WTC11 (cell line): ENCODE measurements around the gene MGMT. TPM values are rescaled to one million over a fixed set of nuclear protein-coding genes. Genes with fewer than 3 reads are reported as not detected.

Experiments
- ATAC-seq: fragments of 200-7000 bp; cut with Tn5 transposase; 2 replicates; pipeline ENCODE4 v1.10.0; 2021; ENCODE audit warnings: mild to moderate bottlenecking, moderate library complexity
- CTCF ChIA-PET: fragments of 300-600 bp; sonication (Branson Sonifier 250); formaldehyde crosslinking; loops from one replicate; lab custom pipeline; 2021; ENCODE audit warnings: antibody characterized with exemption; lab: Charles Lee
- POLR2A ChIA-PET: fragments of 350-600 bp; sonication (Branson Sonifier 250); formaldehyde crosslinking; loops from one replicate; lab custom pipeline; 2021; ENCODE audit warnings: antibody characterized with exemption; lab: Charles Lee
- DNase-seq: peaks from one replicate; pipeline ENCODE4 v3.0.0; 2021; ENCODE audit warnings: low spot score
- H3K27ac Mint-ChIP-seq: 2 replicates; pipeline ENCODE4 v1.8.0; 2021; ENCODE audit warnings: mixed read lengths
- H3K27me3 Mint-ChIP-seq: 2 replicates; pipeline ENCODE4 v1.8.0; 2021; ENCODE audit warnings: low read depth, mild to moderate bottlenecking, moderate library complexity, mixed read lengths
- H3K36me3 Mint-ChIP-seq: 2 replicates; pipeline ENCODE4 v1.8.0; 2021; ENCODE audit warnings: mixed read lengths
- H3K4me1 Mint-ChIP-seq: 2 replicates; pipeline ENCODE4 v1.8.0; 2022; ENCODE audit warnings: mixed read lengths
- H3K4me3 Mint-ChIP-seq: 2 replicates; pipeline ENCODE4 v1.8.0; 2021; ENCODE audit warnings: mild to moderate bottlenecking, moderate library complexity, mixed read lengths
- H3K9me3 Mint-ChIP-seq: 2 replicates; pipeline ENCODE4 v1.8.0; 2021; ENCODE audit warnings: mixed read lengths
- CREM ChIP-seq: sonication (generic); formaldehyde crosslinking; IDR thresholded peaks from 2 replicates; pipeline ENCODE4 v1.8.1; 2022; ENCODE audit warnings: mild to moderate bottlenecking, missing genetic modification reagents, moderate library complexity
- ELF4 ChIP-seq: sonication (generic); formaldehyde crosslinking; IDR thresholded peaks from 2 replicates; pipeline ENCODE4 v1.8.1; 2022; ENCODE audit warnings: low read depth, mild to moderate bottlenecking, moderate library complexity, missing genetic modification reagents
- ETV6 ChIP-seq: sonication (generic); formaldehyde crosslinking; IDR thresholded peaks from 2 replicates; pipeline ENCODE4 v1.8.1; 2022; ENCODE audit warnings: mild to moderate bottlenecking, missing genetic modification reagents
- GRHL2 ChIP-seq: fragments of 250-450 bp; sonication (Bioruptor Pico); IDR thresholded peaks from 2 replicates; pipeline ENCODE4 v1.8.0; 2022; ENCODE audit warnings: mild to moderate bottlenecking, moderate library complexity; ENCODE audit not compliant: insufficient replicate concordance, severe bottlenecking
- HMGA2 ChIP-seq: fragments of 250-450 bp; sonication (Bioruptor Pico); IDR thresholded peaks from 2 replicates; pipeline ENCODE4 v1.4.0; 2021; ENCODE audit warnings: mild to moderate bottlenecking, moderate library complexity
- NFYB ChIP-seq: sonication (generic); formaldehyde crosslinking; conservative IDR thresholded peaks from 2 replicates; pipeline ENCODE4 v1.8.0; 2022; ENCODE audit warnings: low read depth, missing genetic modification reagents
- NR1H2 ChIP-seq: sonication (generic); formaldehyde crosslinking; IDR thresholded peaks from 2 replicates; pipeline ENCODE4 v1.9.0; 2021; ENCODE audit warnings: mild to moderate bottlenecking, moderate library complexity, missing genetic modification reagents
- SMAD4 ChIP-seq: sonication (generic); formaldehyde crosslinking; IDR thresholded peaks from 2 replicates; pipeline ENCODE4 v1.8.0; 2022; ENCODE audit warnings: mild to moderate bottlenecking, missing genetic modification reagents
- ZNF138 ChIP-seq: sonication (generic); formaldehyde crosslinking; conservative IDR thresholded peaks from 2 replicates; pipeline ENCODE4 v1.8.1; 2022; ENCODE audit warnings: mild to moderate bottlenecking, moderate library complexity, missing genetic modification reagents
- ZNF317 ChIP-seq: sonication (generic); formaldehyde crosslinking; IDR thresholded peaks from 2 replicates; pipeline ENCODE4 v1.8.1; 2023; ENCODE audit warnings: low read depth, mild to moderate bottlenecking, moderate library complexity, missing genetic modification reagents, borderline replicate concordance
- ZNF396 ChIP-seq: fragments of 250-450 bp; sonication (Bioruptor Pico); IDR thresholded peaks from 2 replicates; pipeline ENCODE4 v1.8.0; 2021; ENCODE audit warnings: mild to moderate bottlenecking, moderate library complexity, borderline replicate concordance
- ZNF416 ChIP-seq: fragments of 250-450 bp; sonication (Bioruptor Pico); IDR thresholded peaks from 2 replicates; pipeline ENCODE4 v1.9.0; 2021; ENCODE audit warnings: mild to moderate bottlenecking, inconsistent platforms
- total RNA-seq: library from RNA; stranded (reverse); gene quantifications from 3 replicates; pipeline ENCODE4 v1.2.3, GENCODE V29; 2021
- TF ChIP-seq, protein P1 (sequence below): sonication (generic); formaldehyde crosslinking; IDR thresholded peaks from 2 replicates; pipeline ENCODE4 v1.8.1; 2022; ENCODE audit warnings: mild to moderate bottlenecking, missing genetic modification reagents, moderate library complexity, borderline replicate concordance
- TF ChIP-seq, protein P2 (sequence below): sonication (generic); formaldehyde crosslinking; IDR thresholded peaks from 2 replicates; pipeline ENCODE4 v1.8.0; 2023; ENCODE audit warnings: missing genetic modification reagents
- TF ChIP-seq, protein P3 (sequence below): fragments of 250-450 bp; sonication (Bioruptor Pico); IDR thresholded peaks from 2 replicates; pipeline ENCODE4 v1.9.0; 2021; ENCODE audit warnings: mild to moderate bottlenecking
- TF ChIP-seq, protein P4 (sequence below): sonication (generic); formaldehyde crosslinking; IDR thresholded peaks from 2 replicates; pipeline ENCODE4 v1.8.1; 2023; ENCODE audit warnings: mild to moderate bottlenecking, missing genetic modification reagents, borderline replicate concordance
- TF ChIP-seq, protein P5 (sequence below): sonication (generic); formaldehyde crosslinking; IDR thresholded peaks from 2 replicates; pipeline ENCODE4 v1.8.0; 2023; ENCODE audit warnings: mild to moderate bottlenecking, missing genetic modification reagents
- TF ChIP-seq, protein P6 (sequence below): sonication (generic); formaldehyde crosslinking; IDR thresholded peaks from 2 replicates; pipeline ENCODE4 v1.8.0; 2022; ENCODE audit warnings: mild to moderate bottlenecking, missing genetic modification reagents

Gene MGMT
- total RNA-seq, 1 experiment from 2014 or later, result 11.8 TPM

DNA sequence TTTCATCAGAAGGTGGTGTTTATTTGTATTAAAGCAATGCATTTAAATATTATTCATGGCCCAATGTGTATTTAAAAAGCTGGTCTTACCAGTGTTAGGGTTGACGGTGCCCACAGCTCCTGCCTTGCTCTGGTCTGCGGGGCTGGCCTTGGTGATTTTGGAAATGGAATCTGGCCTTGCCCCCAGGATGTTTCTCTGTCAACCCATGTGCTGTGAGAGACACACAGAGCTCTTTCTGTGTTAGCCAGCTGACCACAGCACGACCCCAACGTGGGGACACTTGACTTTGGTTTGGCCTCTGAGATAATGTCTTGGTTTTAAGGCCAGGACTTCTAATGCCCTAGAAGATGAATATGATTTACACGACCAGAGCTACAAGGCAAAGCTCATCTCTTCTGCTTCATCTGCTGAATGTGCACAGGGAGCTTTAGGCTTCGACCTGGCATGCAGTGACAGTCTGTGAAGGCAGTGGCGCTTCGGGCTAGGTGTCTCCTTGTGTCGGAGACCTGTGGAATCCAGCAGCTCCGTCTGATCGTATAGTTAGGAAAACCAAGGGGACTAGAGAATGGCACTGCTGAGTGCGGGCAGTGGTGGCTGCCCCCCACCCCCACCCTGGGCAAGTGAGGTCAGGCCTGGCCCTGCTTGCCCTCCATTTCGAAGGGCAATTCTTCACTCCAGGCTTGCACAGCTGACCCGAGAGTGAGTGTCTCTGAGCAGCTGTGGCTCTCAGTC, 250.9 kb downstream of the MGMT start:
- Mint-ChIP-seq H3K4me3 (no peak overlapping the region), H3K27me3 (no peaks in the 10 kb centered on the region), H3K9me3 (peaks cover 10% of the 10 kb centered on the region), H3K36me3 (peaks cover 8% of the 10 kb centered on the region; the same call in 1 of the 2 replicates), H3K4me1 (peaks cover 21% of the 10 kb centered on the region), H3K27ac (no peak overlapping the region)
- ChIA-PET CTCF (interaction anchor here (1.1 kb wide), 1 partner anchor 12 kb away, joined by 3 read pairs; no protein-coding TSS in a partner anchor), POLR2A (no interaction called here)
- ATAC-seq (no peak), DNase-seq (no peak)
- no peak for TF ChIP-seq GRHL2 (CRISPR knock-in tag)
- TF ChIP-seq, protein P1, sequence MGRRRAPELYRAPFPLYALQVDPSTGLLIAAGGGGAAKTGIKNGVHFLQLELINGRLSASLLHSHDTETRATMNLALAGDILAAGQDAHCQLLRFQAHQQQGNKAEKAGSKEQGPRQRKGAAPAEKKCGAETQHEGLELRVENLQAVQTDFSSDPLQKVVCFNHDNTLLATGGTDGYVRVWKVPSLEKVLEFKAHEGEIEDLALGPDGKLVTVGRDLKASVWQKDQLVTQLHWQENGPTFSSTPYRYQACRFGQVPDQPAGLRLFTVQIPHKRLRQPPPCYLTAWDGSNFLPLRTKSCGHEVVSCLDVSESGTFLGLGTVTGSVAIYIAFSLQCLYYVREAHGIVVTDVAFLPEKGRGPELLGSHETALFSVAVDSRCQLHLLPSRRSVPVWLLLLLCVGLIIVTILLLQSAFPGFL (CRISPR knock-in tag), result no peak
- TF ChIP-seq ZNF138 (CRISPR knock-in tag), result no peak
- TF ChIP-seq, protein P2, sequence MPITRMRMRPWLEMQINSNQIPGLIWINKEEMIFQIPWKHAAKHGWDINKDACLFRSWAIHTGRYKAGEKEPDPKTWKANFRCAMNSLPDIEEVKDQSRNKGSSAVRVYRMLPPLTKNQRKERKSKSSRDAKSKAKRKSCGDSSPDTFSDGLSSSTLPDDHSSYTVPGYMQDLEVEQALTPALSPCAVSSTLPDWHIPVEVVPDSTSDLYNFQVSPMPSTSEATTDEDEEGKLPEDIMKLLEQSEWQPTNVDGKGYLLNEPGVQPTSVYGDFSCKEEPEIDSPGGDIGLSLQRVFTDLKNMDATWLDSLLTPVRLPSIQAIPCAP, result no peak

DNA sequence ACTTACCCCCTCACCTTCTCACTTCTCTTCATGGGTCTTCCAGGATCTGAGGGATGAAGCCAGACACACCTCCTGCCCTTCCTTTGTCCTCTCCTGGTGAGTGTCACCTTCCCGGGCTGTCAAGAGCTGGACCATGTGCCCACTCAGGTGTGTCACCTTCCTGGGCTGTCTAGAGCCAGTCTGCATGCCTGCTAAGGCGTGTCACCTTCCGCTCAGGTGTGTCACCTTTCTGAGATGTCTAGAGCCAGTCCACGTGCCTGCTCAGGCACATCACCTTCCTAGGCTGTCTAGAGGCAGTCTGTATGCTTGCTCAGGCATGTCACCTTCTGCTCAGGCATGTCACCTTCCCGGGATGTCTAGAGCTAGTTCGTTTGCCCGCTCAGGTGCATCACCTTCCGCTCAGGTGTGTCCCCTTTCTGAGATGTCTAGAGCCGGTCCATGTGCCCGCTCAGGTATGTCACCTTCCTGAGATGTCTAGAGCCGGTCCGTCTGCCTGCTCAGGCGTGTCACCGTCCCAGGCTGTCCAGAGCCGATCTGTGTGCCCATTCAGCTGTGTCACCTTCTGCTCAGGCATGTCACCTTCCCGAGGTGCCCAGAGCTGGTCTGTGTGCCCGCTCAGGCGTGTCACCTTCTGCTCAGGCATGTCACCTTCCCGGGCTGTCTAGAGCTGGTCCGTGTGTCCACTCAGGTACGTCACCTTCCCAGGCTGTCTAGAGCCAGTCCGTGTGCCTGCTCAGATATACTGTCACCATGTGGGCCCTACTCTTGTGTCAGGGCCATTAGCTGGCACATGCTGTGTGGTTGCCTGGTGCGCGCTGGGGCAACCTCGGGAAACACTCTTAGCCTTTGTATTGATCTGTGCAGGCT, 251.7 kb downstream of the MGMT start:
- no peak for DNase-seq
- POLR2A ChIA-PET, result no interaction called here
- H3K36me3 Mint-ChIP-seq, result peaks cover 8% of the 10 kb centered on the region
- no peak overlapping the region for H3K4me3 Mint-ChIP-seq
- H3K4me1 Mint-ChIP-seq, result peaks cover 13% of the 10 kb centered on the region
- no peak overlapping the region; the same call in 1 of the 2 replicates for H3K27ac Mint-ChIP-seq
- H3K27me3 Mint-ChIP-seq, result no peaks in the 10 kb centered on the region
- no peak for ATAC-seq
- CTCF ChIA-PET, result no interaction called here
- peaks cover 10% of the 10 kb centered on the region for H3K9me3 Mint-ChIP-seq
- TF ChIP-seq, protein P3, sequence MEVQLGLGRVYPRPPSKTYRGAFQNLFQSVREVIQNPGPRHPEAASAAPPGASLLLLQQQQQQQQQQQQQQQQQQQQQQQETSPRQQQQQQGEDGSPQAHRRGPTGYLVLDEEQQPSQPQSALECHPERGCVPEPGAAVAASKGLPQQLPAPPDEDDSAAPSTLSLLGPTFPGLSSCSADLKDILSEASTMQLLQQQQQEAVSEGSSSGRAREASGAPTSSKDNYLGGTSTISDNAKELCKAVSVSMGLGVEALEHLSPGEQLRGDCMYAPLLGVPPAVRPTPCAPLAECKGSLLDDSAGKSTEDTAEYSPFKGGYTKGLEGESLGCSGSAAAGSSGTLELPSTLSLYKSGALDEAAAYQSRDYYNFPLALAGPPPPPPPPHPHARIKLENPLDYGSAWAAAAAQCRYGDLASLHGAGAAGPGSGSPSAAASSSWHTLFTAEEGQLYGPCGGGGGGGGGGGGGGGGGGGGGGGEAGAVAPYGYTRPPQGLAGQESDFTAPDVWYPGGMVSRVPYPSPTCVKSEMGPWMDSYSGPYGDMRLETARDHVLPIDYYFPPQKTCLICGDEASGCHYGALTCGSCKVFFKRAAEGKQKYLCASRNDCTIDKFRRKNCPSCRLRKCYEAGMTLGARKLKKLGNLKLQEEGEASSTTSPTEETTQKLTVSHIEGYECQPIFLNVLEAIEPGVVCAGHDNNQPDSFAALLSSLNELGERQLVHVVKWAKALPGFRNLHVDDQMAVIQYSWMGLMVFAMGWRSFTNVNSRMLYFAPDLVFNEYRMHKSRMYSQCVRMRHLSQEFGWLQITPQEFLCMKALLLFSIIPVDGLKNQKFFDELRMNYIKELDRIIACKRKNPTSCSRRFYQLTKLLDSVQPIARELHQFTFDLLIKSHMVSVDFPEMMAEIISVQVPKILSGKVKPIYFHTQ, result no peak
- TF ChIP-seq NR1H2 (CRISPR knock-in tag) (no peak), ZNF317 (CRISPR knock-in tag) (no peak), HMGA2 (CRISPR knock-in tag) (no peak), SMAD4 (CRISPR knock-in tag) (no peak), GRHL2 (CRISPR knock-in tag) (no peak), ETV6 (CRISPR knock-in tag) (no peak), NFYB (CRISPR knock-in tag) (no peak), ELF4 (CRISPR knock-in tag) (no peak), CREM (CRISPR knock-in tag) (no peak), ZNF416 (CRISPR knock-in tag) (no peak), ZNF396 (CRISPR knock-in tag) (no peak)
- TF ChIP-seq, protein P4, sequence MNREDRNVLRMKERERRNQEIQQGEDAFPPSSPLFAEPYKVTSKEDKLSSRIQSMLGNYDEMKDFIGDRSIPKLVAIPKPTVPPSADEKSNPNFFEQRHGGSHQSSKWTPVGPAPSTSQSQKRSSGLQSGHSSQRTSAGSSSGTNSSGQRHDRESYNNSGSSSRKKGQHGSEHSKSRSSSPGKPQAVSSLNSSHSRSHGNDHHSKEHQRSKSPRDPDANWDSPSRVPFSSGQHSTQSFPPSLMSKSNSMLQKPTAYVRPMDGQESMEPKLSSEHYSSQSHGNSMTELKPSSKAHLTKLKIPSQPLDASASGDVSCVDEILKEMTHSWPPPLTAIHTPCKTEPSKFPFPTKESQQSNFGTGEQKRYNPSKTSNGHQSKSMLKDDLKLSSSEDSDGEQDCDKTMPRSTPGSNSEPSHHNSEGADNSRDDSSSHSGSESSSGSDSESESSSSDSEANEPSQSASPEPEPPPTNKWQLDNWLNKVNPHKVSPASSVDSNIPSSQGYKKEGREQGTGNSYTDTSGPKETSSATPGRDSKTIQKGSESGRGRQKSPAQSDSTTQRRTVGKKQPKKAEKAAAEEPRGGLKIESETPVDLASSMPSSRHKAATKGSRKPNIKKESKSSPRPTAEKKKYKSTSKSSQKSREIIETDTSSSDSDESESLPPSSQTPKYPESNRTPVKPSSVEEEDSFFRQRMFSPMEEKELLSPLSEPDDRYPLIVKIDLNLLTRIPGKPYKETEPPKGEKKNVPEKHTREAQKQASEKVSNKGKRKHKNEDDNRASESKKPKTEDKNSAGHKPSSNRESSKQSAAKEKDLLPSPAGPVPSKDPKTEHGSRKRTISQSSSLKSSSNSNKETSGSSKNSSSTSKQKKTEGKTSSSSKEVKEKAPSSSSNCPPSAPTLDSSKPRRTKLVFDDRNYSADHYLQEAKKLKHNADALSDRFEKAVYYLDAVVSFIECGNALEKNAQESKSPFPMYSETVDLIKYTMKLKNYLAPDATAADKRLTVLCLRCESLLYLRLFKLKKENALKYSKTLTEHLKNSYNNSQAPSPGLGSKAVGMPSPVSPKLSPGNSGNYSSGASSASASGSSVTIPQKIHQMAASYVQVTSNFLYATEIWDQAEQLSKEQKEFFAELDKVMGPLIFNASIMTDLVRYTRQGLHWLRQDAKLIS, result no peak
- TF ChIP-seq, protein P5, sequence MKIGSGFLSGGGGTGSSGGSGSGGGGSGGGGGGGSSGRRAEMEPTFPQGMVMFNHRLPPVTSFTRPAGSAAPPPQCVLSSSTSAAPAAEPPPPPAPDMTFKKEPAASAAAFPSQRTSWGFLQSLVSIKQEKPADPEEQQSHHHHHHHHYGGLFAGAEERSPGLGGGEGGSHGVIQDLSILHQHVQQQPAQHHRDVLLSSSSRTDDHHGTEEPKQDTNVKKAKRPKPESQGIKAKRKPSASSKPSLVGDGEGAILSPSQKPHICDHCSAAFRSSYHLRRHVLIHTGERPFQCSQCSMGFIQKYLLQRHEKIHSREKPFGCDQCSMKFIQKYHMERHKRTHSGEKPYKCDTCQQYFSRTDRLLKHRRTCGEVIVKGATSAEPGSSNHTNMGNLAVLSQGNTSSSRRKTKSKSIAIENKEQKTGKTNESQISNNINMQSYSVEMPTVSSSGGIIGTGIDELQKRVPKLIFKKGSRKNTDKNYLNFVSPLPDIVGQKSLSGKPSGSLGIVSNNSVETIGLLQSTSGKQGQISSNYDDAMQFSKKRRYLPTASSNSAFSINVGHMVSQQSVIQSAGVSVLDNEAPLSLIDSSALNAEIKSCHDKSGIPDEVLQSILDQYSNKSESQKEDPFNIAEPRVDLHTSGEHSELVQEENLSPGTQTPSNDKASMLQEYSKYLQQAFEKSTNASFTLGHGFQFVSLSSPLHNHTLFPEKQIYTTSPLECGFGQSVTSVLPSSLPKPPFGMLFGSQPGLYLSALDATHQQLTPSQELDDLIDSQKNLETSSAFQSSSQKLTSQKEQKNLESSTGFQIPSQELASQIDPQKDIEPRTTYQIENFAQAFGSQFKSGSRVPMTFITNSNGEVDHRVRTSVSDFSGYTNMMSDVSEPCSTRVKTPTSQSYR (CRISPR knock-in tag), result no peak
- TF ChIP-seq, protein P6, sequence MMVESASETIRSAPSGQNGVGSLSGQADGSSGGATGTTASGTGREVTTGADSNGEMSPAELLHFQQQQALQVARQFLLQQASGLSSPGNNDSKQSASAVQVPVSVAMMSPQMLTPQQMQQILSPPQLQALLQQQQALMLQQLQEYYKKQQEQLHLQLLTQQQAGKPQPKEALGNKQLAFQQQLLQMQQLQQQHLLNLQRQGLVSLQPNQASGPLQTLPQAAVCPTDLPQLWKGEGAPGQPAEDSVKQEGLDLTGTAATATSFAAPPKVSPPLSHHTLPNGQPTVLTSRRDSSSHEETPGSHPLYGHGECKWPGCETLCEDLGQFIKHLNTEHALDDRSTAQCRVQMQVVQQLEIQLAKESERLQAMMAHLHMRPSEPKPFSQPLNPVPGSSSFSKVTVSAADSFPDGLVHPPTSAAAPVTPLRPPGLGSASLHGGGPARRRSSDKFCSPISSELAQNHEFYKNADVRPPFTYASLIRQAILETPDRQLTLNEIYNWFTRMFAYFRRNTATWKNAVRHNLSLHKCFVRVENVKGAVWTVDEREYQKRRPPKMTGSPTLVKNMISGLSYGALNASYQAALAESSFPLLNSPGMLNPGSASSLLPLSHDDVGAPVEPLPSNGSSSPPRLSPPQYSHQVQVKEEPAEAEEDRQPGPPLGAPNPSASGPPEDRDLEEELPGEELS, result no peak
